GM21717 (cell line): Measurements from ENCODE around the gene PIGR.
A peak's percentile ranks its signal among the peaks of the same experiment; 100 is the strongest.

Experiments
- ATAC-seq: cut with Tn5 transposase; IDR thresholded peaks from one replicate; pipeline ENCODE4 v1.9.1; 2021; ENCODE audit warnings: mild to moderate bottlenecking, moderate library complexity; ENCODE audit not compliant: unreplicated experiment

PIGR gene

GRCh38 chr1:206961668-206962067 lies 15.4 kb upstream of the PIGR start:
- no peak for ATAC-seq

DNA sequence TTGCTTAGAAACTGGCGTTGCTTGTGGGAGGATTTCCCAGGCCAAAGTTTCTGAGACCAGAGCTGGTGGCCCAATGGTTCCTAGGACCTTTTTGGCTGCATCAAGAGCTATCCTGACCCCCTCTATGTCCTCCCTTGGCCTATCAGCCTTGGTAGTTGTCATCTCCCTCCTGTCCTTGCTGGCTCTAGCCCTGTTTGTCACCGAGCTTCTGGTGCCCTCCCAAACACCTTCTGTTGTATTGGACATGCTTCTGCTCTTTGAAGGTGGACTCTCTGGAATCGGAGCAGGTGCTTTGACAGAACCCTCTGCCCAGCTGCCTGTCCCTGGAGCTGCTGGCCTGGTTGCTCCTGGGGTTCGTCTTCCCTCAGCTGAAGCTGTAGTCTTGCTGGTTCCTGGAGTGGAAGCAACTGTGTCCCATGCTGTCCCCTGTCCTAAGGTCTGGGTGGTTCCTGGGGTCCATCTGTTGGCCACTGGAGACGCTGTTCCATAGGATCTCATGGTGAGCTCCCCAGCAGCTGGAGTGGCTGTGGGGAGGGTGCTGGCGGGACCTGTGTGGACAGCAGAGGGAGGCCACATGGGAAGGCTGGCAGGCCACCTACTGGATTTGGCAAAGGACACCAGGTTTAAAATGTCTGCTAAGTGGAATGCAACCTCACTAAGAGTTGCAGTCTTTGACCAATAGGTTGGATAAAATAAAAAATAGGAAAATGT lies 14.6 kb upstream of the PIGR start:
- no peak for ATAC-seq

- ATAC-seq: no peak
These were observed 11.9 kb upstream of the PIGR start for GRCh38 chr1:206958144-206958543.

DNA sequence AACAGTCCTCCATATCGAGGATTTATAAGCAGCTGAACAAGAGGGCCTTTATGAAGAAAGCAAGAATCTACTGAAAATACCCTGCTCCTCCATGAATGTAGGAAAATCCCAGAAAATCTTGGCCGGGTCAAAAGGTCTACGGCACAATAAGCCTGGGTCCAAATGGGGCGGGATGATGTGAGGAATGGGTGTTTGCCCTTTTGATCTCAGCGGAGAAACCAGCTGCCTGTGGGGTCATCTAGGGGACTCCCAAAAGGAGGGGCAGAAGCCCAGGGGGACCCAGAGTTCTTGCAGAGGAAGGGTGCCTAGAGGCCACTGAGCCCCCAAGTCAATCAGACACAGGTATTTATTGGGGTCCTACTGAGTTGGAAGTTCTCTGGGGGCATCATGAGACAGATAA lies 11.4 kb upstream of the PIGR start:
- no peak for ATAC-seq

DNA sequence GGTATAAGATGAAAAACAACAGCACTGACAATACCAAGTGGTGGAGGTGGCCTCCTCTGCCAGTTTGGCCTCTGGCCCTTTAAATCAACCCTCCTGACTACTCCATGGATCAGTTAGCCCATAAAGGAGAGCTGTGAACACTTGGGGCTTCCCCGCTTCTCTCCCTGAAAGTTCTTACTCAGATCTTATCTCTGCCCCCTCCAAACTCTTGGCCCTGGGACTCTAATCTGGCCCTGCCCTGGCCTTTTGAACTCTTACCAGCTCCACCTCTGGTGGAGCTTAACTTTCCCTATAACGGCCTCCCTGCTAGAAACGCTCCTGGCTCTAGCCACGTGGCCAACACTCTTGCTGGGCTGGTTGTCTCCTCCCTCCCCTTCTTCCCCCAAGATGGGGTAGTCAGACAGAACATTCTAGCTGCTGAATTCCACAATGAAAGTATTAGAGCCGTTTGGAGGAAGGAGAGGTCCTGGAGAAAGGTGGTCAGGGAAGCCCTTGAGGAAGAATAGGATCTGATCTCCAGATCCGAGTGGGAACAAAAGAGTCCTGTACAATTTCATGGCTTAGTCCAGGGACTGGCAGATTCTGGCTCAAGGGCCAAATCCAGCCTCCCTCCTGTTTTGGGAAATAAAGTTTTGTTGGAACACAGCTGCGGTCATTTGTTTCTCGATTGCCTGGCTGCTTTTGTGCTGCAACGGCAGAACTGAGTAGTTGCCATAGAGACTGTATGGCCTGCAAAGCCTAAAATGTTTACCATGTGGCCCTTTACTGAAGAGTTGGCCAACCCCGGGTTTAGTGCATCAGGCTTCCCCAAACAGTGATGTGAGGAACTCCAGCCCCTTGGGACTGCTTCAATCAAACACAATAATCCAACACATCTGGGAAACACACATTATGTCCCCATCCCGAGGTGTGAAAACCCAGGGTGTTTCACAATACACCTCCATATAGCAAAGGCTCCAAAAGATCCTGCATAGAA lies 9.5 kb upstream of the PIGR start:
- peak; percentile 76 for ATAC-seq

- no peak for ATAC-seq
These were observed 8.4 kb upstream of the PIGR start for GRCh38 chr1:206954459-206955342.

DNA sequence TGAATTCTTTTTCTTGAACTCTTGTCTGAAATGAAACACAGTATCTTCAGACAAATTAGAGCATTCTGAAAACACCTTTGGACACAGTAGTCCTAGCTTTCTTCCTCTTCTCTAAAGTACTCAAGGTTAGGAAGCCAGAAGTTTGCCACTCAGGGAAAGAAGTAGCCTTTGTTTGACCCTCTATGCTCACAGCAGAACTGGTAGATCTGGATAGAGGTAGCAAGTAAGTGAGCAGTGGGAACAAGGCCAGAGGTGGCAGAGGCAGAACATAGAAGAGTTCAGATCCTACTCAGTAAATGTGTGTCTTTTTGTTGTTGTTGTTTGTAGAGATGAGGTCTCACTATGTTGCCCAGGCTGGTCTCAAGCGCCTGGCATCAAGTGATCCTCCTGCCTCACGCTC lies 7.4 kb upstream of the PIGR start:
- ATAC-seq: no peak

- ATAC-seq: no peak
These were observed 6.9 kb upstream of the PIGR start for GRCh38 chr1:206953126-206953525.

GRCh38 chr1:206952171-206952570 lies 5.9 kb upstream of the PIGR start:
- no peak for ATAC-seq

GRCh38 chr1:206951318-206952100 lies 5.2 kb upstream of the PIGR start:
- no peak for ATAC-seq

DNA sequence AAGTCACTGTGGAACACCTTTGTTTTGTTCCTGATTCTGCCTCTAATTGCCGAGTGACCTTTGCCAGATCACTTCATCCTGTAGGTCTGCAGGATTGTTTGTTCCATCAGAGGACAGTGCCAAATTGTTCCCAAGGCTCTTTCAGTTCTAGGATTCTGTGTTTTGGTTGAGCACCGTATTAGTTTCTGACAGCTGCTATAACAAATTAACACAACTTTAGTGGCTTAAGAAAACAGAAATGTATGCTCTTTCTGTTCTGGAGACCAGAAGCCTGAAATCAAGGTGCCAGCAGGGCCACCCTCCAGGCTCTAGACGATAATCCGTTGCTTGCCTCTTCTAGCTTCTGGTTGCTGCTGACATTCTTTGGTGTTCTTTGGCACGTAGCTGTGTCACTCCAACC lies 3.4 kb upstream of the PIGR start:
- no peak for ATAC-seq

DNA sequence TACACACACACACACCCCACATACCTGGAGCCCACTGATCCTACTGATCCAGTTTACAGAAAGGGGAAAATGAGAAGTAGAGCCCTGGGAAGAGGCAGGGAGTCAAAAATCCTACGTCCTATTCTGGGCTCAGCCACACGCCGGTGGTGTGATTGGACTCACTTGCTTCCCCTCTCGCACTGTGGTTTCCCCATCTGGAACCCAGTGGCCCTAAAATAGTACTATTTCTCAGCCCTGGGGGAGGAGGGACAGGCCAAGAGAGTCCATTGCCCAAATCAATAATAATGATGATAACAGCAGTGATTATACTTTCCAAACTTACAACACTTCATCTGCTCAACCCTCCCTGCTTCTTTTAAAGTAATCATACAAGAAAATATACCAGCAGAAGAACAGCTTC lies 2.9 kb upstream of the PIGR start:
- no peak for ATAC-seq

DNA sequence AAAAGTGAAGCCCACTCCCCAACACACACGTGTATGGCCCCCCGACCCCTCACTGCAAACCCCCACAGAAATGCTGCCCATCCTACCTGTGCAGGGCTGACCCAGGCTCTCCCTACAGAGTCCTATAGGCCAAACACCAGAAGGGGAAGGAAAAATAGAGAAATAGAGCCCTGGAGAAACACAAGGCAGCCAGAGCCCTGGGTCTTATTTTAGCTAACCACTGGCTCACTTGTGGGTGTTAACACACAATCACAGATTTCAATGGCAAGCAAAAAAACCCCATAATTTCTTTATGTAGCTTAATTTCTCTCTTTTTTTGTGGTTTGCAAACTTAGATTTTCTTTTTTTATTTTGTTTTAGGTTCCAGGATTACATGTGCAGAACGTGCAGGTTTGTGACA lies 989 bp upstream of the PIGR start:
- ATAC-seq: no peak

DNA sequence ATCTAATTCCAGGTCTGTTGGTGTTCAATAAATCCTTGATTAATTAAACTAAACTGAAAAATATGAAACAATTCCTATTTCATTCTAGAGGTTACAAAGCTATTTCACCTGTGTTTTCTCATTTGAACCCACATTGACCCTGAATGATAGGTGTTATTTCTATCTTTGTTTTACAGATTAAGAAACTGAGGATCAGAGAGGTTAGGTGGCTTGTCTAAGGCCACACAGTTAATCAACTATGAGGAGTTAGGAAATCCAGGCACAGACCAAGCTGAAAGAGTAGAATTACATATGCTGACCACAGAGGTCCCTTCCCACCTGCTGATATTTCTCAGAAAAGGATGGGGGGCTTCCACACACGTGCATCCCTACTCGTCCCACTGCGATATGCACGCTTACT lies 487 bp downstream of the PIGR start:
- no peak for ATAC-seq

- ATAC-seq: no peak
These were observed 1.6 kb downstream of the PIGR start for GRCh38 chr1:206944703-206945102.

- no peak for ATAC-seq
These were observed 4.4 kb downstream of the PIGR start for GRCh38 chr1:206941766-206942418.

- no peak for ATAC-seq
These were observed 5.7 kb downstream of the PIGR start for GRCh38 chr1:206940588-206940936.

DNA sequence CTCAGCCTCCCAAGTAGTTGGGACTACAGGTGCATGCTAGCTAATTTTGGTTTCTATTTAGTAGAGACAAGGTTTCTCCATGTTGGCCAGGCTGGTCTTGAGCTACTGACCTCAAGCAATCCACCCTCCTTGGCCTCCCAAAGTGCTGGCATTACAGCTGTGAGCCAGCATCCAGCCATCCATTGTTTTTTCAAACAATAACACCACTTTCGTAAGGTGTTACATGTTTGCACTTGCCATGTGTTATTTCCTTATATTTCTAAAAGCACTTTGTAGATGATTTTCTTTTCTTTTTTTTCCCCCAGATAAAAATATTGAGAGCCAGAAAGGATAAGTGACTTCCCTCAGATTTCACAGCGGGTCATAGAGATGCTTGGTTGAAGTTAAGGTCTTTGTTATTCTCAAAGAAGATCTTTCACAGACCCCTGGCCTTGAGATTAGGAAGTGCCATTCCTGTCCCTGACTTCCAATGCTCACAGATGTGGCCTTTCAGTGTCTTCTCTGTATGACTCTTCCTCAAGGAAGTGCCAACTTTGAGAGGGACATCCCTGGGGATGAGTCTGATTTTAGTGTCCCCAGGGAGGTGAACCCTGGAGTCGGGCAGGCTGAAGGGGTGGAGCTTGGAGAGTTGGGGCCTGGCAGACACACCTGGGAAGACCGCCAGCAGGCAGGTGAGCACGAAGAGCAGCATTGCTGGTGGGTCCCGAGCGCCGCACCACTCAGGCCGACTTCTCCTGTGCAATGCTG lies 6.3 kb downstream of the PIGR start:
- ATAC-seq: no peak

- ATAC-seq: no peak
These were observed 7.1 kb downstream of the PIGR start for GRCh38 chr1:206939131-206939530.
